ENCODE data around the gene INPP5K.
"Not testable (repeated sequence)": the region's sequence is repeated elsewhere in the genome, so short reads cannot be mapped to it uniquely, and the experiment has no call there.

INPP5K gene

DNA sequence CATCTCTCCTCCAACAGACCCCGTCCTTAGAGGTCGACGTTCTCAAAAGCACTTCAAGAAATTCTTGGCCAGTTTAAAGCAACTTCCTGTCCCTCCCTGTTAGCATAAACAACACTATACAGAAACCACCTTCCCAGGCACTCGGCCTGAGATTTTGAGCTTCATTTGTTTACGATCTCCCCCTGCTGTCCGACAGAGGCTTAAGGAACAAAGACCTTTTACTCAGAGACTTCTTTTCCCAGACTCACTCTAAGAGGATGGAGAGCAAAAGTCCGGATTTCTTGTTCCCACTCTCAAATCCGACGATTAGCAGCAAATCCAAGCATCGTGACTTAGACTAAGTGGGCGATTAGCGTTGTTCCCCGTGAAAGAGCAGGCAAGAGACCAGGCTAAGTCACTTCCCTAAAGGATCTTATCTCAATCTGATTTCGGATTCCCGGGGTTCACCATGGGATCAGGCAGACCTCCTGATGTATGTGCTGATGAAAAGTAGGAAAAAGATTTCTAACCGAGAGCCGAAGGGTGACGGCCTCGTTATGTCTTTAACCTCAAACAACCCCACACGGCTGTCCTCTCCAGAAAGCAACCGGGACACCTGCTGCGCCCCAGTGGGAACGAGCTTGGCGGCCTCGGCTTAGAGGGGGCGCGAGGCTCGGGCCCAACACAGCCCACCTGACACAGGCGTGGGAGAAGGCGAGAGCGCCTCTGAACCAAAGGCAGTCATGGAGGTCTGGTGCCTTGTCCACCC, 598 bp downstream of the INPP5K start:
- H3K4me3 ChIP-seq (ENCODE audit: low read length), result peak overlapping the region; percentile 86
- peak; percentile 74 for TF ChIP-seq CTCF (IDR thresholded peaks at IDR 0.05; ENCODE audit: insufficient read depth, low read depth, low read length, missing control alignments)
- peak; percentile 88 for DNase-seq (ENCODE audit: low read depth)

GRCh38 chr17:1512351-1512750, 4.1 kb downstream of the INPP5K start:
- DNase-seq (ENCODE audit: low read depth), result peak; percentile 82
- TF ChIP-seq CTCF (IDR thresholded peaks at IDR 0.05; ENCODE audit: insufficient read depth, low read depth, low read length, missing control alignments), result no peak
- H3K4me3 ChIP-seq (ENCODE audit: low read length), result no peak overlapping the region

- DNase-seq (ENCODE audit: low read depth), result peak; percentile 79
- H3K4me3 ChIP-seq (ENCODE audit: low read length), result no peak overlapping the region
- TF ChIP-seq CTCF (IDR thresholded peaks at IDR 0.05; ENCODE audit: insufficient read depth, low read depth, low read length, missing control alignments), result no peak
These were observed 4.6 kb downstream of the INPP5K start for GRCh38 chr17:1511756-1512321.

GRCh38 chr17:1511290-1511689, 5.1 kb downstream of the INPP5K start:
- DNase-seq (ENCODE audit: low read depth), result peak; percentile 20
- no peak for TF ChIP-seq CTCF (IDR thresholded peaks at IDR 0.05; ENCODE audit: insufficient read depth, low read depth, low read length, missing control alignments)
- H3K4me3 ChIP-seq (ENCODE audit: low read length), result no peak overlapping the region

DNA sequence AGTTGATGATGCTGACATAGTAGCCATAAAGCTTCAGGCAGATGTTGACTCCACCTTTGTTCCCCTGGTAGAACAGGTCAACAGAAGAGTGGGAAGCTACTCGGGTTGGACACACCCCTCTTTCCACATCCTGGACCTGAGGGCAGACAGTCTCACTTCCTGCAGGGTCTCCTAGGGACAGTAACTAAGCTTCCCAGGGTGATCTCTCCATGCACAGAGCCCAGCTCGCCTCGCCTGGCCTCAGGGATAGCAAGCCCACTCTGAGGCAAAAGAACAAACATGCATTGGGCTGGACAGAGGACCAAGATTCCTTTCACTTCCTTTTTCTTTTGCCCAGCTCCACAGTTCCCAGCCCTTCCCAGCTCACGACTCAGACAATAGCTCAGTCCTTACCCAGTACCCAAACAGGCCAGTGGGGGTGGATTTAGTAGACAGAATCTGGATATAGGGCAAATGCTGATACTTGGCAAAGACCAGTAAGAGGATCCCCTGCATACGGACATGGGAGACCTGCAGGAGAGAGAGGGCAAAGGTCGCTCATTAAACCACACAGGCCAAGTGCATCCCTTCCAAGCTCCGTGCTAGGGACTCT, 7.0 kb downstream of the INPP5K start:
- peak; percentile 25 for DNase-seq (ENCODE audit: low read depth)
- no peak for TF ChIP-seq CTCF (IDR thresholded peaks at IDR 0.05; ENCODE audit: insufficient read depth, low read depth, low read length, missing control alignments)
- no peak overlapping the region for H3K4me3 ChIP-seq (ENCODE audit: low read length)

- not testable (repeated sequence) for DNase-seq (ENCODE audit: low read depth); H3K4me3 ChIP-seq (ENCODE audit: low read length)
These were observed 7.7 kb downstream of the INPP5K start for GRCh38 chr17:1508709-1509108.

DNA sequence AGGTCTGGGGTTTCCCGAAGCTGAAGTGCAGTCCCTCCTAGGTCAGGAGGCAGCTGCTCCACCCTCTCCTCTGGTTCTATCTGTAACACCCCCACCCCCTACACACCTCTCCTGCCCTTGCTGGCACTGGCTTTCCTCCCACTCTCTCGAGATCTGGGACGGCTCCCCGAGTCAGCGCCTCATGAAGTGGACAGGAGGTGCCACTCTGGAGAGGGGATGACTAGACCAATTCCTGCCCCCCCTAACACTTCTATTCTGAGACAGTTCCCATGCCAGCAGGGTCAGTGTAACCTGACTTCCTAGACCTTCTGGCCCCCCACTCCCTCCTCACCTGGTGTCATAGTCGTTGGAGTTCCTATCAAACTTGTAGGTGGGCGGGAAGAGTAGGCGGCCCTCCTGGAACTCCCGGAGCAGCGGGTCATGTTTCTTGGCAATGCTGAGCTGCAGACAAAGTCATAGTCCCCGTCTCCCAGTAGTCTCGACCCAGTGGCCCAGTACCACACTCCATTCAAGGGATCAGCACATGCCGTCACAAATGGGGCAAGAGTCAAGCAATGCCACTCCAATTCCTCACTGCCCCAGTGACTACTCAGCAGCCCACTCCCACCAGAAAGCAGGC, 9.7 kb downstream of the INPP5K start:
- no peak overlapping the region for H3K4me3 ChIP-seq (ENCODE audit: low read length)
- DNase-seq (ENCODE audit: low read depth), result no peak
- no peak for TF ChIP-seq CTCF (IDR thresholded peaks at IDR 0.05; ENCODE audit: insufficient read depth, low read depth, low read length, missing control alignments)
